GM12878 (cell line): ENCODE measurements around the gene KLRD1.

ENCODE experiments used
- CTCF ChIP-seq, 3 experiments: IDR thresholded peaks in 2 of 3; conservative IDR thresholded peaks in 1 of 3; 2 replicates each; pipeline ENCODE4 v1.5.1; 2011; ENCODE audit warnings: low read depth in 3 of 3, low read length in 3 of 3, mild to moderate bottlenecking in 3 of 3, control low read depth in 2 of 3, moderate library complexity in 2 of 3, inconsistent platforms in 1 of 3, mixed read lengths in 1 of 3; ENCODE audit not compliant: control insufficient read depth in 2 of 3, insufficient read depth in 1 of 3; ENCODE audit errors: extremely low read depth in 1 of 3
- EGR1 ChIP-seq, 2 experiments: IDR thresholded peaks; 1 replicate in 1 of 2; 2 replicates in 1 of 2; pipeline ENCODE4 v1.6.1; 2011 to 2012; ENCODE audit warnings: low read depth in 2 of 2, low read length in 2 of 2, borderline replicate concordance in 1 of 2, mild to moderate bottlenecking in 1 of 2, moderate library complexity in 1 of 2
- EZH2 ChIP-seq: IDR thresholded peaks from 2 replicates; pipeline ENCODE4 v1.6.1; 2012; ENCODE audit warnings: low read depth, mild to moderate bottlenecking, control low read depth, inconsistent platforms, low read length, borderline replicate concordance; ENCODE audit not compliant: control insufficient read depth
- HCFC1 ChIP-seq: fragments of 150-350 bp; IDR thresholded peaks from 2 replicates; pipeline ENCODE4 v1.6.1; 2014; ENCODE audit warnings: low read length
- NKRF ChIP-seq: fragments of 450-650 bp; conservative IDR thresholded peaks from 2 replicates; pipeline ENCODE4 v1.6.1; 2017; ENCODE audit warnings: mild to moderate bottlenecking, moderate library complexity
- POLR2A ChIP-seq: IDR thresholded peaks from 2 replicates; pipeline ENCODE4 v1.6.1; 2011; ENCODE audit warnings: low read depth, mild to moderate bottlenecking, low read length
- POLR2AphosphoS5 ChIP-seq: IDR thresholded peaks from 2 replicates; pipeline ENCODE4 v1.6.1; 2011; ENCODE audit warnings: mild to moderate bottlenecking, low read length, inconsistent platforms
- RFX5 ChIP-seq: IDR thresholded peaks from 2 replicates; pipeline ENCODE4 v1.6.1; 2011; ENCODE audit warnings: low read depth, low read length, improper control_type of control experiment
- SRF ChIP-seq, 2 experiments: IDR thresholded peaks; 2 replicates each; pipeline ENCODE4 v1.6.1; 2011; ENCODE audit warnings: low read depth in 2 of 2, low read length in 2 of 2, mild to moderate bottlenecking in 1 of 2, moderate library complexity in 1 of 2
- TCF3 ChIP-seq: IDR thresholded peaks from 2 replicates; pipeline ENCODE4 v1.6.1; 2012; ENCODE audit warnings: low read depth, mild to moderate bottlenecking, low read length, borderline replicate concordance; ENCODE audit not compliant: insufficient read depth
- ZNF384 ChIP-seq: IDR thresholded peaks from 2 replicates; pipeline ENCODE4 v1.6.1; 2012; ENCODE audit warnings: low read depth, mild to moderate bottlenecking, low read length, improper control_type of control experiment, borderline replicate concordance

- TF ChIP-seq ZNF384 = no peak
- TF ChIP-seq CTCF (IDR thresholded peaks at IDR 0.05 in 2 of 3, conservative IDR thresholded peaks at IDR 0.05 in 1 of 3; ENCODE audit: control insufficient read depth in 2 of 3, extremely low read depth in 1 of 3, insufficient read depth in 1 of 3, low read depth in 3 of 3, low read length in 3 of 3) = no peak
- no peak for TF ChIP-seq EZH2
- no peak for TF ChIP-seq POLR2AphosphoS5
- TF ChIP-seq NKRF = no peak
- no peak for TF ChIP-seq EGR1 (IDR thresholded peaks at IDR 0.05; ENCODE audit: borderline replicate concordance in 1 of 2, low read depth in 2 of 2, low read length in 2 of 2)
- TF ChIP-seq SRF (IDR thresholded peaks at IDR 0.05; ENCODE audit: low read depth in 2 of 2, low read length in 2 of 2) = no peak
- TF ChIP-seq TCF3 = no peak
- TF ChIP-seq POLR2A = no peak
- TF ChIP-seq HCFC1 = no peak
- TF ChIP-seq RFX5 = no peak
Observed at GRCh38 chr12:10304161-10304574, 3.5 kb upstream of the KLRD1 start.
